ENCODE measurements around the gene NBR1.

DNA sequence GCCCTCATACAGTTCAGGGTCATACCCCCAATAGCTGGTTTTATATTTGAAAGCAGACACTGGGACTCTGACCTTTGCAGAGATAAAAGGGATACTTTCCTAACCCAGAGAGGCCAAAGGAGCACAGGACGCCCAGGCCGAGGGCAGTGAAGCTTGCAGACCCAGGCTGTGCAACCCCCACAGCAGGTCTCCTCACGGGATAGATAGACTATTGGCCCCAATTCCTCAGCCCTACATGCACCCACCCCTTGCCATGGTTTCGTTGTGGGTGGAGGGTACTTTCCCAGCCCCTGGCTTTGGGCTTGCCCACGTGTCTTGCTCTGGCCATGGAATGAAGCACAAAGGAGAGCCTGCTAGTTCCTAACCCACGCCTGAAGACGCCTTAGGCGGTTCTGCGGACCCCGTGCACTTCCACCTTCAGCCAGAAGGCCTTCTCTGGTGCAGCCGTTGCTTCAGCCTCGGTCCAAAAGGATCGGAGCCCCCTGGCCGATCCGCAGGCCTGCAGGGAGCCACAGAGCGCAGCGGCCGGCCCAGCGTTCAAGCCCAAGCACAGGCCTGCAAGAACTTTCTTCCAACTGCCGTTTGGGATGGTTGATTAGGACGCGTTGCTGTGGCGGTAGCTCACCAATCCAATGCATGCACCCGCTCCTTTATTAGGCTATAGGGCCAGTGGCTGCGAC, 36.1 kb upstream of the NBR1 start:
- TF ChIP-seq, protein P1, sequence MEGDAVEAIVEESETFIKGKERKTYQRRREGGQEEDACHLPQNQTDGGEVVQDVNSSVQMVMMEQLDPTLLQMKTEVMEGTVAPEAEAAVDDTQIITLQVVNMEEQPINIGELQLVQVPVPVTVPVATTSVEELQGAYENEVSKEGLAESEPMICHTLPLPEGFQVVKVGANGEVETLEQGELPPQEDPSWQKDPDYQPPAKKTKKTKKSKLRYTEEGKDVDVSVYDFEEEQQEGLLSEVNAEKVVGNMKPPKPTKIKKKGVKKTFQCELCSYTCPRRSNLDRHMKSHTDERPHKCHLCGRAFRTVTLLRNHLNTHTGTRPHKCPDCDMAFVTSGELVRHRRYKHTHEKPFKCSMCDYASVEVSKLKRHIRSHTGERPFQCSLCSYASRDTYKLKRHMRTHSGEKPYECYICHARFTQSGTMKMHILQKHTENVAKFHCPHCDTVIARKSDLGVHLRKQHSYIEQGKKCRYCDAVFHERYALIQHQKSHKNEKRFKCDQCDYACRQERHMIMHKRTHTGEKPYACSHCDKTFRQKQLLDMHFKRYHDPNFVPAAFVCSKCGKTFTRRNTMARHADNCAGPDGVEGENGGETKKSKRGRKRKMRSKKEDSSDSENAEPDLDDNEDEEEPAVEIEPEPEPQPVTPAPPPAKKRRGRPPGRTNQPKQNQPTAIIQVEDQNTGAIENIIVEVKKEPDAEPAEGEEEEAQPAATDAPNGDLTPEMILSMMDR (IDR thresholded peaks at IDR 0.05; ENCODE audit: insufficient read depth, low read length, poor library complexity, severe bottlenecking) = no peak
- no peak for TF ChIP-seq EZH2phosphoT487 (conservative IDR thresholded peaks at IDR 0.05; ENCODE audit: low read length)

All from SU-DHL-6 (cell line).